ENCODE results near the gene PMPCB. TPM values are rescaled to one million over a fixed set of nuclear protein-coding genes. Genes with fewer than 3 reads are reported as not detected.

PMPCB gene
- total RNA-seq, 1 experiment from 2014 or later, result 66.8 TPM

DNA sequence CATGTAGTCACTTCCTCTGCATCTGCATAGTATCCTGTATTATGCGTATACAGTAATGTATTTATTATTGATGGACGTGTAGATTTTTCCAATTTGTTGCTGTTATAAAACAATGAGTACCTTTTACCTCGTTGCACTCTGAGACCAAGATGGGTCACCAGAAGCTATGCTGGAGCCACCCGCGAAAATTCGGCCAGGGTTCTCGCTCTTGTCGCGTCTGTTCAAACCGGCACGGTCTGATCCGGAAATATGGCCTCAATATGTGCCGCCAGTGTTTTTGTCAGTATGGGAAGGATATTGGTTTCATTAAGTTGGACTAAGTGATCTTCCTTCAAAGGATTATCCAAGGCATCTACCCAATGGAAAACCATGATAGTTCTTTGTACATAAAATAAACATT is 51.2 kb downstream of the PMPCB start:
- H3K27ac ChIP-seq (ENCODE audit: low read depth, low read length, poor library complexity, severe bottlenecking), result peak overlapping the region; percentile 89
- CTCF ChIA-PET, result no interaction called here
- DNase-seq (ENCODE audit: low spot score), result no peak

DNA sequence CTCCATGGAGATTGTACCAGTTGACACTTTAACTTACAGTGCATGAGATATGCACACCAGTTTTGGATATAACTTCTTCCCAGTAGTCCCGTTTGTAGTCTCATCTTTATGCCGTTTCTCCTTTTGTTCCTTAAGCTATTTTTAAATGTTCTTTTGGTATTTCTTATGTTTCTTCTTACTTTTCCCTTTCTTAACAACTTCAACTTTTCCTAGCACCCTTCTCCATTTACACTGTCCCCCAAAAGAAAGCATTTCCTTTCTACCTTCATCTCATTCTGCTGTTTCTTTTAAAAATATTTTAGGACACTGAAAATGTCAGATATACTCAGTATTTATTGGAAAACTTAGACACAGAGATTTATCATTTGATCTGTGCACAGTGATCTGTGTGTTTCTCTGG is 51.7 kb downstream of the PMPCB start:
- no peak for TF ChIP-seq EZH2 (IDR thresholded peaks at IDR 0.05; ENCODE audit: borderline replicate concordance, low read depth, low read length, poor library complexity, severe bottlenecking)
- TF ChIP-seq CTCF (conservative IDR thresholded peaks at IDR 0.05; ENCODE audit: low read depth, low read length), result no peak
- no peak for DNase-seq (ENCODE audit: low spot score)
- ChIA-PET CTCF (no interaction called here), POLR2A (ENCODE audit: low non-redundant PET) (no interaction called here)
- Histone ChIP-seq H3K4me1 (ENCODE audit: insufficient read depth, low read length, poor library complexity, severe bottlenecking) (peaks cover 35% of the 10 kb centered on the region), H3K9me3 (ENCODE audit: low read depth, low read length, poor library complexity, severe bottlenecking) (no peaks in the 10 kb centered on the region), H3K4me3 (ENCODE audit: low read depth, low read length, poor library complexity, severe bottlenecking) (peak overlapping the region; percentile 75), H3K27ac (ENCODE audit: low read depth, low read length, poor library complexity, severe bottlenecking) (no peak overlapping the region), H3K27me3 (replicated peaks; ENCODE audit: insufficient read depth, low read depth, low read length, poor library complexity) (no peaks in the 10 kb centered on the region), H3K36me3 (ENCODE audit: insufficient read depth, low read length, poor library complexity, severe bottlenecking) (peaks cover 22% of the 10 kb centered on the region)
- intact Hi-C loops (cut with micrococcal nuclease; ENCODE audit: unreplicated experiment), result no loop called here
- BruUV-seq (replicated peaks), result no TSS peak

More for the DNA sequence above, 51.2 kb downstream of the PMPCB start:
- Histone ChIP-seq H3K4me3 (ENCODE audit: low read depth, low read length, poor library complexity, severe bottlenecking) (peak overlapping the region; percentile 75), H3K27me3 (replicated peaks; ENCODE audit: insufficient read depth, low read depth, low read length, poor library complexity) (no peaks in the 10 kb centered on the region), H3K36me3 (ENCODE audit: insufficient read depth, low read length, poor library complexity, severe bottlenecking) (peaks cover 17% of the 10 kb centered on the region), H3K9me3 (ENCODE audit: low read depth, low read length, poor library complexity, severe bottlenecking) (no peaks in the 10 kb centered on the region), H3K4me1 (ENCODE audit: insufficient read depth, low read length, poor library complexity, severe bottlenecking) (peaks cover 36% of the 10 kb centered on the region)
- BruUV-seq (replicated peaks), result no TSS peak
- intact Hi-C loops (cut with micrococcal nuclease; ENCODE audit: unreplicated experiment), result no loop called here
- TF ChIP-seq EZH2 (IDR thresholded peaks at IDR 0.05; ENCODE audit: borderline replicate concordance, low read depth, low read length, poor library complexity, severe bottlenecking) (no peak), CTCF (conservative IDR thresholded peaks at IDR 0.05; ENCODE audit: low read depth, low read length) (no peak)
- POLR2A ChIA-PET (ENCODE audit: low non-redundant PET), result no interaction called here

DNA sequence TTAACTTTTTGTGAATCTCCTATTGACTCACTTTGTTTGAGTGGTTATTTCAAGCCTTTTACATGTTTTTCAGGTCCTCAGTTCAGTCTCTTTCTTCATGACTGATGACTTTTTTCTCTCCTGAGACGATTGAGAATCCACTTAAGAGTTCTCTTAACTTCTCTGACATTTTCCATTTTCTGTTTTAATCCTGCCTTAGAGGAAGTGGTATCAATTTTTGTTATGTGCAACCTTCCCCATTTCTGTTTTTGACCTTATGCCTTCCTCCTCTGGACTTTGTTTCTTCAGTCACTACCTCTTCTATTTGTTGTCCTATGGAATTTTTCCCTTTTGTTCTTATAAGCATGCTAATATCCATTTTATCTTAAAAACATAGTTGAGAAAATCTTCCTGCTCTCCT is 52.6 kb downstream of the PMPCB start:
- TF ChIP-seq EZH2 (IDR thresholded peaks at IDR 0.05; ENCODE audit: borderline replicate concordance, low read depth, low read length, poor library complexity, severe bottlenecking) (no peak), CTCF (conservative IDR thresholded peaks at IDR 0.05; ENCODE audit: low read depth, low read length) (no peak)
- no peaks in the 10 kb centered on the region for H3K27me3 ChIP-seq (replicated peaks; ENCODE audit: insufficient read depth, low read depth, low read length, poor library complexity)
- peak overlapping the region; percentile 75 for H3K4me3 ChIP-seq (ENCODE audit: low read depth, low read length, poor library complexity, severe bottlenecking)
- ChIA-PET POLR2A (ENCODE audit: low non-redundant PET) (interaction anchor here (0.7 kb wide), 1 partner anchor 8 kb away, joined by 4 read pairs; no protein-coding TSS in a partner anchor), CTCF (no interaction called here)
- no peak for DNase-seq (ENCODE audit: low spot score)
- H3K36me3 ChIP-seq (ENCODE audit: insufficient read depth, low read length, poor library complexity, severe bottlenecking), result peaks cover 30% of the 10 kb centered on the region
- H3K4me1 ChIP-seq (ENCODE audit: insufficient read depth, low read length, poor library complexity, severe bottlenecking), result peaks cover 35% of the 10 kb centered on the region
- no peaks in the 10 kb centered on the region for H3K9me3 ChIP-seq (ENCODE audit: low read depth, low read length, poor library complexity, severe bottlenecking)
- intact Hi-C loops (cut with micrococcal nuclease; ENCODE audit: unreplicated experiment), result no loop called here
- no peak overlapping the region for H3K27ac ChIP-seq (ENCODE audit: low read depth, low read length, poor library complexity, severe bottlenecking)
- no TSS peak for BruUV-seq (replicated peaks)

Other genes starting within 250 kb of the PMPCB start
- gene FBXL13, start 222.6 kb upstream of the PMPCB start, total RNA-seq (2021), result 0.15 and 0.37 TPM in 2 replicates
- 32.0 and 36.2 TPM in 2 replicates for gene ARMC10, start 222.3 kb upstream of the PMPCB start, total RNA-seq (2021)
- gene NAPEPLD, start 148.3 kb upstream of the PMPCB start, total RNA-seq (2021), result 11.8 and 14.8 TPM in 2 replicates
- 59.6 and 76.8 TPM in 2 replicates for gene DNAJC2, start 47.3 kb downstream of the PMPCB start, total RNA-seq (2021)
- gene PSMC2, start 50.2 kb downstream of the PMPCB start, total RNA-seq (2021), result 303 and 333 TPM in 2 replicates
- gene SLC26A5, start 148.8 kb downstream of the PMPCB start, total RNA-seq (2021), result not detected in 2 replicates

Measured in A673 (cell line).